ENCODE measurements around the gene RYR1. TPM values are rescaled to one million over a fixed set of nuclear protein-coding genes. Genes with fewer than 3 reads are reported as not detected.

The RYR1 gene
- total and polyA plus RNA-seq, 2 experiments from 2014 or later, result under 0.01 TPM; not detected in 1

GRCh38 chr19:38441657-38442348 lies 8.3 kb downstream of the RYR1 start:
- in situ Hi-C loops (cut with MboI), result no loop called here
- H2AFZ ChIP-seq, result no peak overlapping the region
- H3K9me3 ChIP-seq (ENCODE audit: low read depth), result no peaks in the 10 kb centered on the region
- TF ChIP-seq EZH2 (IDR thresholded peaks at IDR 0.05; ENCODE audit: insufficient read depth, poor library complexity, severe bottlenecking), result no peak
- TF ChIP-seq EZH2phosphoT487 (IDR thresholded peaks at IDR 0.05; ENCODE audit: insufficient read depth, low read depth), result no peak
- peak; percentile 13 for DNase-seq
- H3K27me3 ChIP-seq (replicated peaks; ENCODE audit: insufficient read depth), result 0 out of 2 replicates have a peak, but pooled peaks cover 8% of the 10 kb centered on the region
- H3K79me2 ChIP-seq (ENCODE audit: insufficient read depth), result no peaks in the 10 kb centered on the region
- H4K20me1 ChIP-seq (ENCODE audit: insufficient read depth), result no peaks in the 10 kb centered on the region
- H3K4me2 ChIP-seq (ENCODE audit: unreplicated experiment), result no peak overlapping the region
- H3K27ac ChIP-seq, result no peak overlapping the region
- no peak overlapping the region for H3K4me3 ChIP-seq
- H3K9ac ChIP-seq, result no peak overlapping the region
- WGBS, 2 experiments (ENCODE audit: low coverage in 1 of 2, low lambda C conversion rate in 2 of 2, missing lambda C conversion rate in 2 of 2), result 19% methylated on average over 5 to 7 of the region's 7 CpGs
- no peaks in the 10 kb centered on the region for H3F3A ChIP-seq (ENCODE audit: insufficient read depth)
- no peaks in the 10 kb centered on the region for H3K9me2 ChIP-seq (ENCODE audit: insufficient read depth)
- no peaks in the 10 kb centered on the region for H3K4me1 ChIP-seq (ENCODE audit: insufficient read depth)
- H3K36me3 ChIP-seq (ENCODE audit: low read depth), result no peaks in the 10 kb centered on the region

- H3K9ac ChIP-seq, result no peak overlapping the region
- no peaks in the 10 kb centered on the region for H3K9me3 ChIP-seq (ENCODE audit: low read depth)
- H3K9me2 ChIP-seq (ENCODE audit: insufficient read depth), result no peaks in the 10 kb centered on the region
- in situ Hi-C loops (cut with MboI), result no loop called here
- DNase-seq, result no peak
- no peak for TF ChIP-seq EZH2 (IDR thresholded peaks at IDR 0.05; ENCODE audit: insufficient read depth, poor library complexity, severe bottlenecking)
- TF ChIP-seq EZH2phosphoT487 (IDR thresholded peaks at IDR 0.05; ENCODE audit: insufficient read depth, low read depth), result no peak
- no peak overlapping the region for H3K4me3 ChIP-seq
- no peak overlapping the region for H3K4me2 ChIP-seq (ENCODE audit: unreplicated experiment)
- H4K20me1 ChIP-seq (ENCODE audit: insufficient read depth), result no peaks in the 10 kb centered on the region
- H3K36me3 ChIP-seq (ENCODE audit: low read depth), result no peaks in the 10 kb centered on the region
- no peak overlapping the region for H2AFZ ChIP-seq
- no peaks in the 10 kb centered on the region for H3K4me1 ChIP-seq (ENCODE audit: insufficient read depth)
- no peak overlapping the region for H3K27ac ChIP-seq
- no peaks in the 10 kb centered on the region for H3K27me3 ChIP-seq (replicated peaks; ENCODE audit: insufficient read depth)
- H3F3A ChIP-seq (ENCODE audit: insufficient read depth), result no peaks in the 10 kb centered on the region
- WGBS, 2 experiments (ENCODE audit: low coverage in 1 of 2, low lambda C conversion rate in 2 of 2, missing lambda C conversion rate in 2 of 2), result 72 to 73% methylated on average over 8 to 9 of the region's 9 CpGs
- H3K79me2 ChIP-seq (ENCODE audit: insufficient read depth), result no peaks in the 10 kb centered on the region
Observed at GRCh38 chr19:38442736-38443135, 9.2 kb downstream of the RYR1 start.

- Histone ChIP-seq H3K9me3 (ENCODE audit: low read depth) (no peaks in the 10 kb centered on the region), H3K9ac (no peak overlapping the region), H3K27me3 (replicated peaks; ENCODE audit: insufficient read depth) (no peaks in the 10 kb centered on the region), H3K4me2 (ENCODE audit: unreplicated experiment) (no peak overlapping the region), H3K36me3 (ENCODE audit: low read depth) (no peaks in the 10 kb centered on the region), H3K27ac (no peak overlapping the region), H3K79me2 (ENCODE audit: insufficient read depth) (no peaks in the 10 kb centered on the region), H4K20me1 (ENCODE audit: insufficient read depth) (no peaks in the 10 kb centered on the region), H3K4me1 (ENCODE audit: insufficient read depth) (no peaks in the 10 kb centered on the region), H3F3A (ENCODE audit: insufficient read depth) (no peaks in the 10 kb centered on the region), H2AFZ (no peak overlapping the region), H3K4me3 (no peak overlapping the region), H3K9me2 (ENCODE audit: insufficient read depth) (no peaks in the 10 kb centered on the region)
- in situ Hi-C loops (cut with MboI), result no loop called here
- WGBS, 2 experiments (ENCODE audit: low coverage in 1 of 2, low lambda C conversion rate in 2 of 2, missing lambda C conversion rate in 2 of 2), result 61 to 66% methylated on average over 14 to 15 of the region's 15 CpGs
- no peak for TF ChIP-seq EZH2 (IDR thresholded peaks at IDR 0.05; ENCODE audit: insufficient read depth, poor library complexity, severe bottlenecking)
- no peak for TF ChIP-seq EZH2phosphoT487 (IDR thresholded peaks at IDR 0.05; ENCODE audit: insufficient read depth, low read depth)
- DNase-seq, result no peak
Observed at GRCh38 chr19:38443458-38443999, 10.0 kb downstream of the RYR1 start.

GRCh38 chr19:38444026-38444425 lies 10.5 kb downstream of the RYR1 start:
- H3K79me2 ChIP-seq (ENCODE audit: insufficient read depth), result no peaks in the 10 kb centered on the region
- in situ Hi-C loops (cut with MboI), result no loop called here
- 70 to 74% methylated on average over 7 of the region's 7 CpGs for WGBS, 2 experiments (ENCODE audit: low coverage in 1 of 2, low lambda C conversion rate in 2 of 2, missing lambda C conversion rate in 2 of 2)

More at GRCh38 chr19:38444026-38444425, 10.5 kb downstream of the RYR1 start:
- no peaks in the 10 kb centered on the region for H3F3A ChIP-seq (ENCODE audit: insufficient read depth)
- H3K36me3 ChIP-seq (ENCODE audit: low read depth), result no peaks in the 10 kb centered on the region
- no peak overlapping the region for H3K4me2 ChIP-seq (ENCODE audit: unreplicated experiment)
- TF ChIP-seq EZH2 (IDR thresholded peaks at IDR 0.05; ENCODE audit: insufficient read depth, poor library complexity, severe bottlenecking), result no peak
- no peak for TF ChIP-seq EZH2phosphoT487 (IDR thresholded peaks at IDR 0.05; ENCODE audit: insufficient read depth, low read depth)
- no peak overlapping the region for H3K9ac ChIP-seq
- H3K4me1 ChIP-seq (ENCODE audit: insufficient read depth), result no peaks in the 10 kb centered on the region
- H3K4me3 ChIP-seq, result no peak overlapping the region
- H4K20me1 ChIP-seq (ENCODE audit: insufficient read depth), result no peaks in the 10 kb centered on the region
- H3K9me3 ChIP-seq (ENCODE audit: low read depth), result no peaks in the 10 kb centered on the region
- H2AFZ ChIP-seq, result no peak overlapping the region
- no peak overlapping the region for H3K27ac ChIP-seq
- 0 out of 2 replicates have a peak, but pooled peaks cover under 1% of the 10 kb centered on the region for H3K27me3 ChIP-seq (replicated peaks; ENCODE audit: insufficient read depth)
- H3K9me2 ChIP-seq (ENCODE audit: insufficient read depth), result no peaks in the 10 kb centered on the region
- DNase-seq, result no peak

Measured in GM23248 (cell line).